Thyroid gland (tissue), 4 donors: ENCODE results near the gene GALNT18.

Experiments
- POLR2A ChIP-seq, 2 donors: fragments of 450-650 bp; IDR thresholded peaks; one replicate each; pipeline ENCODE4 v1.6.1; 2017; ENCODE audit warnings: antibody characterized with exemption in 2 of 2, mild to moderate bottlenecking in 2 of 2, moderate library complexity in 1 of 2
- TF ChIP-seq, protein P1 (sequence below), 6 experiments: fragments of 200-600 bp in 3 of 6; fragments of 450-650 bp in 3 of 6; sonication (generic) in 3 of 6; IDR thresholded peaks; one replicate each; pipeline ENCODE4 v1.5.1; 2016 to 2019; ENCODE audit warnings: antibody characterized with exemption in 6 of 6, mild to moderate bottlenecking in 2 of 6, inconsistent platforms in 1 of 6, moderate library complexity in 1 of 6

DNA sequence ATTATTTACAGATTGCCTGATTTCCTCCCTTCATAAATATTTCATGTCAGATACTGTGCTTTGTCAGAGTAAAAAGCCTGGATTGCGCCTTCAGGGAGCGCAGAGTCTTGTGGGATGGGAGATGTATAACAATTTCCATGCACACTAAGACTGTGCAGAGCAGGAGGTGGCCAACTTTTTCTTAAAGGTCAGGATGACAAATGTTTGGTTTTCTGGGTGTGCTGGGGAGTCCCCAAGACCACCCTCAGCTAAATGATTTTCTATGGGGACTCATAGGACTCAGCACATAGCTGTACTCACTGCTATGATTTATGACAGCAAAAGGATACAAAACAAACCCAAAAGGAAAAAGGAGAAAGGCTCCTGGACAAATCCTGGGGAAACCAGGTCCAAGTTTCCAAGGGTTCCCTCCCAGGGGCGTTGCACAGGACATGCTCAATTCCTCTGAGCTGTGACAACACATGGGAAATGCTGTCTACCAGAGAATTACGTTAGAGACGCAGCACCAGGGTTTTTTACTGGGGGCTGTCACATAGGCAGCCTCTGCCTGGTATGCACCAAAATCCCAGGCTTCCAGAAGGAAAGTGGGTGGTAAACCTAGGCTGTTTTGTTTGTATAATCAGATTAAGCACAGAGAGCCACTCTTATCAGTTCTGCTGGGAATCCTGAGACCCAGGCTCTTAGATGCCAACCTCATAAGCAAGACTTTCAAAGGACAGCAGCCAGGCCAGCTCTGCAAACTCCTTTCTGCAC is 327.8 kb downstream of the GALNT18 start:
- TF ChIP-seq, protein P1, sequence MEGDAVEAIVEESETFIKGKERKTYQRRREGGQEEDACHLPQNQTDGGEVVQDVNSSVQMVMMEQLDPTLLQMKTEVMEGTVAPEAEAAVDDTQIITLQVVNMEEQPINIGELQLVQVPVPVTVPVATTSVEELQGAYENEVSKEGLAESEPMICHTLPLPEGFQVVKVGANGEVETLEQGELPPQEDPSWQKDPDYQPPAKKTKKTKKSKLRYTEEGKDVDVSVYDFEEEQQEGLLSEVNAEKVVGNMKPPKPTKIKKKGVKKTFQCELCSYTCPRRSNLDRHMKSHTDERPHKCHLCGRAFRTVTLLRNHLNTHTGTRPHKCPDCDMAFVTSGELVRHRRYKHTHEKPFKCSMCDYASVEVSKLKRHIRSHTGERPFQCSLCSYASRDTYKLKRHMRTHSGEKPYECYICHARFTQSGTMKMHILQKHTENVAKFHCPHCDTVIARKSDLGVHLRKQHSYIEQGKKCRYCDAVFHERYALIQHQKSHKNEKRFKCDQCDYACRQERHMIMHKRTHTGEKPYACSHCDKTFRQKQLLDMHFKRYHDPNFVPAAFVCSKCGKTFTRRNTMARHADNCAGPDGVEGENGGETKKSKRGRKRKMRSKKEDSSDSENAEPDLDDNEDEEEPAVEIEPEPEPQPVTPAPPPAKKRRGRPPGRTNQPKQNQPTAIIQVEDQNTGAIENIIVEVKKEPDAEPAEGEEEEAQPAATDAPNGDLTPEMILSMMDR (IDR thresholded peaks at IDR 0.05): no peak
- no peak for TF ChIP-seq POLR2A (IDR thresholded peaks at IDR 0.05)
